ENCODE results near the gene ARHGEF17.
A peak's percentile ranks its signal among the peaks of the same experiment; 100 is the strongest.

The ARHGEF17 gene

DNA sequence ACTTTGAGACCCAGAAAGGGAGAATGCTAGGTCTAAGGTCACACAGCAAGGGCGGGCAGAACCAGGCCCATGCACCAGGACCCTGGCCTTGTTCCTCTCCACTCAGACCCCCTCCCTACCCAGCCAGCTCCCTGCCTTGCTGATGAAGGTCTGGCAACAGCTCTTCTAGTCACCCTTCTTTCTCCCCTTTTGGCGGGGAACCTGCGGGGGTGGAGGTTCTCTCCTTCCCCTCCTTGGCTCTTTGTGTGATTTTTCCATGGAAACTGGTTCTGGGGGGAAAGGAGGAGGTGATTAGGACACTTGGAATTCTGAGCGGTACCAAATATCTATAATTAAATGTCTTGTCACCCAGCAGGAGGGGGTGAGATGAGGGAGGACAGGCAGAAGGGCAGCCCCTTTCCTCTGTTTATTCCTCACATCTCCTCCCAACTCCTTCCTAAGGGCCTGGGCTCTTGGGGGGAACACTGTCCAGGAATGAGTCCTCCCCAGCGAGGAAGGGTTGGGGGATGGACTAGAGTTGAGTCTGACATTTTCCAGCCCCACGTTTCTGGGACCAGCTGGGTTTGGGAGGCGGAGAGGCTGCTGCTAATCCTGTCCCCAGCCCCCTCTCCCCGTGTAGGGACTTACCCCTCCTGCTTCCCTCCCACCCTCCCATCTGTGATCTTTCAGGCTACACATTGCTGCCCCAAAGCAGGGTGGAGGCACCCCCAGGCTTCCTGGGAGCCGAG, 7.4 kb downstream of the ARHGEF17 start:
- DNase-seq: no peak

DNA sequence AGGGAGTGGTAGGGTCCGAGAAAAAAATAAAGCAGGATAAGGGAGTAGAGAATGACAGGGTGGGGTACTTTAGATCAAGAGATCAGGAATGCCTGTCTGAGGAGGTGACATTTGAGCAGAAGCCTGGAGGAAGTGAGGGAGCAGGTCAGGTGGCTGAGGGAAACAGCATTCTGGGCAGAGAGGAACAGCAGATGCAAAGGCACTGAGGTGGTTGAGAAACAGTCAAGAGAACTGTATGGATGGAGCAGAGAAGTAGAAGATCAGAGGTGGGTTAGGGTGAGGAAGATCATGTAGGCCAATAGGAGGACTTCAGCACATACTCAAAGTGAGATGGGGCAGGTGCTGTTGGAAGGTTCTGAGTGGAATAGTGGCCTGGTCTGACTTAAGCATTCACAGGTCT, 8.3 kb downstream of the ARHGEF17 start:
- no peak for DNase-seq

DNA sequence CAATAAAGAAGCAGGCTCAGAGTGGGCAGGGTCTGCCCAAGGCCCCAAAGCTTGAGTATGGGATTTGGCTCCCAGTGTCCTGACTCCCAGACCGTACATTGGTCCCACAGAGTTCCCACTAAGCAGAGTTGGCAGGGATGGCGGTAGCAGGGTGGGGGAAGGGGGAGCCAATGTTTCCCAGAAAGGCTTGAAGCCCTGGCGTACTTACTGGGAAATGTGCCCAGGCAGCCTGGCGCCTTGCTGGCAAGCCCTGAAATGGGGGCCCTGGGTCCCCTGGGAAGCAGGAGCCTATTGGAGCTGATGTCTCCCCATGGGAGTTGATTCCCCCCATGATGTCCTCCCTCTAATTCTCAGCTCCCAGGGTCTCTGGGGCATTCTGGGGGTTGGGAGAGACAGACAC, 9.3 kb downstream of the ARHGEF17 start:
- DNase-seq: no peak

DNA sequence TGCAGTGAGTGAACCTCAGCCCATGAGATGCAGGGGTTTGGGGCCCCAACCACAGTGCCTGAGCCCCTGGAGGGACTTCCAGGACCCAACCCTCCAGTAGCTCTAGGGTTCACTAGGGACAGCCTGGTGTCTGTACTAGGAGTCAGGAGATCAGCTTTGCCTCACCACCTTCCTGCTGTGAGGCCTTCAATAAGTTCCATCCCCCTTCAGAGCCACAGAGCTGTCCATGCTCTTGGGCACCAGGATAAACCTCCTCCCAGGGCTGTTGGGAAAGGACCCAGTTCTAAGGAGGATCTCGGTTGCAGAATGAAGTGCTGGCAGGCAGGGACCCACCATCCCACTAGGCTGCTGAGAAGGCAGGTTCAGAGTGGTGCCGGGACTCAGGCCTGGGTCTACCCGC, 9.7 kb downstream of the ARHGEF17 start:
- no peak for DNase-seq

DNA sequence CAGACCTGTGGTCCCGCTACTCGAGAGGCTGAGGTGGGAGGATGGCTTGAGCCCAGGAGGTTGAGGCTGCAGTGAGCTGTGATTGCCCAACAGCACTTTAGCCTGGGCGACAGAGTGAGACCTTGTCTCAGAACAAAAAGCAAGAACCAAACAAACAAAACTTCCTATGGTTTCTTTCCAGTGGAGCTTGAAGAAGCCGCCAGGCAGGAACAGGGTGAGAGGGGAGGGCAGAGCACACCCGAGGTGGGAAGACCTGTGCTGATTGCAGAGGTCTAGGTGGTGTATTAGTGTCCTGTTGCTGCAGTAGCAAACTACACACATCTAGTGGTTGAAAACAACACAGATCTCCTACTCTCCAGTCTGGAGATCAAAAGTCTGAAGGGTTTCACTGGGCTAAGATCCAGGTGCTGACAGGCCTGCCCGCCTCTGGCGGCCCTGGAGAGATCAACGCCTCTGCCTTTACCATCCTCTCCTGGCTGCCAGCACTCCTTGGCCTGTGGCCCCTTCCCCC, 10.5 kb downstream of the ARHGEF17 start:
- no peak for DNase-seq

DNA sequence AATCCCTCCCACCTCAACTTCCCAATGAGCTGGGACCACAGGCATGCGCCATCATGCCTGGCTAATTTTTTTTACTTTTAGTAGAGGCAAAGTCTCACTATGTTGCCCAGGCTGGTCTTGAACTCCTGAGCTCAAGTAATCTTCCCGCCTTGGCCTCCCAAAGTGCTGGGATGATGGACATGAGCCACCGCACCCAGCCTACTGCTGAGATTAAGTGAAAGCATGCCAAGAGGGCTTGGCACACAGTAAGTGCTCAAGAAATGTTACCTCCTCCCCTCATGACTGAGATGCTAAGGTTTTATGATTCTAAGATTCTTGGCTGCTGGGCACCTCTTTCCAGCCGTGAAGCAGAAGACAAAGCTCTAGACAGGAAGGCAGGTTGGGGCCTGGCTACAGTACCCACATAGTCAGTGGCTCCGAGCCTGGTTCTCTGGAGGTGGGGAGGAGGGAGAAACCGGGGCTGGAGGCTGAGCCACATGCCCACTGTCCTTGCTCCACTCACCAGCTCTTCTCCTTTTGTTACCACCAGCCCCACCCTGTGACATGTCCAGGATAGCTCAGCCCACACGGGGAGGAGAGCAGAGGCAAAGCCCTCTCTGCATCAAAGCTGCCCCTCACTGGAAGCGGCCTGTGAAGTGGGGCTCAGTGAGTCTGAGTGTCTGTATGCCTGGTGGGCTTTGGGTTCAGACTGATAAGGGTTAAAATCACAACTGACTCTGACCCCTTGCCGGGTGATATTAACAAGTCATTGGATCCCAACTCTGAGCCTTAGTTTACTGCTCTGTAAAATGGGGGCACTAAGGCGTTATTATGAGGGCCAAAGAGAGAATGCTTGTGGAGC, 12.9 kb downstream of the ARHGEF17 start:
- no peak for DNase-seq

DNA sequence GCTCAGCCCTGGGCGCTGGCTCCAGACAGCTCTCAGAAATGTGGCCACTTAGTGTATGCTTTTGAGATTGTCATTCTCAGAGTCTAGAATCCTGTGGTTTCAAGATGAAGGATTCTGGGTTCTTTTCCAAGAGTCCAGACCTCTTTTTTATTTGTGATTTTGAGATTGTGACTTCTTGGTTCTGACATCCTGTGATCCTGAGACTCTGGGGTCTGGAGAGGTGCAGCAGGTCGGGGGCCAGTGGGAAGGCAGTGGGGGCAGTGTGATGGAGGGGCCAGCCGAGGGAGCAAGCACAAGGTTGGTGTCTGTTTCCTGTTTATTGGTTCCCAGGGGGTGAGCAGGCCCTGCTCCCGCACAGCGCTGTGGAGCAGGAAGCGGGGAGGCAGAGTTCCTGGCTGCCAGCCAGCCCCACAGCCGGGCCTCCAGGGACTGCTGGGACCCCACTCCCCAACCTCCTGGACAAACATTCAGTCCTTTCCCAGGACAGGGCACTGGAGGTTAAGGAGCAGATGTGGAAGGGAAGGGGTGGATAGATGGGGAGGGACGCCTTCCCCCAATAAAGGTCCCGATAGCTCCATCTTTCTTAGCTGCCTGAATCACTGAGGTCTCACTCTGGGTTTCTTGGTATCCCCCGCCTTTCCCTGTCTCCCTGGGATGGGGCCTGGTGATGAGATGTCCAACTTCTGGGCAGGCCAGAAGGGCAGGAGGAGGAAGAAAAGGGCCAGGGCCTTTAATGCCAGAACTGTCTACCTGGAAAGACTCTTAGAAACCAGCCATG, 13.7 kb downstream of the ARHGEF17 start:
- DNase-seq: no peak

DNA sequence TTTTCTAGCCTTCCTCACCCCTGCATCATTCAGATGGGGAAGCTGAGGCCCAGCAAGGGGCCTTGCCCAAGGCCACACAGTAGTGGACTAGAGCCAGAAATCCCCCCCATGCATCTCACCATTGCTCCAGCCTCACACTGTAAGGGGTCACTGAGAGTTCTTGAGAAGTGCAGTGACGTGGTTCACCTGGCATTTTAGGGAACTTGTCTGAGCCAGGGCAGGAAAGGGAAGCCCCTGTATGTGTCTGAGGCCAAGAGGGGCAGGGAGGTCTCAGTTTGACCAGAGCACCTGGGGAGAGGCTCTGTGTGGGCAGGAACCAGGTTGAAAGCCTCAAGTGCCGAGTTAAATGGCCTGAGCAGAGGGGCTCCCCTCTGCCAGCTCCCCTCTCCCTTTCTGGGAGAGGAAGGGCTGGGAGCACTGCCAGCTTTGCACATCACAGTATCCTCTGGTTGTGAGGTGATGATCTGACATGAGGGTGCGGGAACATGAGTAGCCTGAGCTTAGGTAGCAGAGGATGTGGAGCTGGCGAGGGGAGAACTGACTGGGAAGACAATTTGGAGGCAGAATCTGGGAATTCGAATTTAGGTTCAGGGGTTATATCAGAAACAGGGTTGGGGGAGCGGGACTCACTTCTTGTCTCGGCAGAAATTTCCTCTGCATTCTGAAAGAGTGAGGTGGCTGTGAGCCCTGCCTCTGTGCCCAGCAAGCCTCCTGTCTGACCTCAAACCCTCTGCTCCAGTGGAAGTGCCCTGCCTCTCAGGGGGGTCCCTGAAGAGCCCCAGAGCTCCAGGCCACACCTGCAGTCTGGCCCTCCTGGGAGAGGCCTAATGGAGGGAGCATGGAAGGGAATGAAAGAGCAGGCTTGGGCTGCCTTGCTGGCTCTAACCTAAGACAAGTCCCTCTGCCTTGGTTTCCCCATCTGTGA, 14.6 kb downstream of the ARHGEF17 start:
- no peak for DNase-seq

DNA sequence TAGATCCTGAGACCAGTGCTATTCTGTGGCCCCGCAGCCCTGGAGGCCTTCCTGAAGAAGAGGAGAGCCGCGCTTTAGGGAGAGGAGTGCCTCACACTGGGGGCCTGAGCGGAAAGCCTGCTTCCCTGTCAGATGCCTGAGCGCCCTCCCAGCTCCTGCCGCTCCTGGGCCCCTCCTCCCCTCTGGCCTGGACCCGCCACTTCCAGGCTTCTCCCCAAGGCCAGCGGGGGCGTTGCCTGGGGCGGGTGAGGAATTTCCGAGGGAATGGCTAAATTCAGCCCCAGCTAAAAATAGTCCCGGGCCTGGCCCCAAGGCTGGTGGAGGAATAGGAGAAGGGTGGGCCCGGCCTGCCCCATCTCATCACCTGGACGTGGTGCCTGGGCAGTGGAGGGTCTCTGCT, 15.4 kb downstream of the ARHGEF17 start:
- DNase-seq: no peak

DNA sequence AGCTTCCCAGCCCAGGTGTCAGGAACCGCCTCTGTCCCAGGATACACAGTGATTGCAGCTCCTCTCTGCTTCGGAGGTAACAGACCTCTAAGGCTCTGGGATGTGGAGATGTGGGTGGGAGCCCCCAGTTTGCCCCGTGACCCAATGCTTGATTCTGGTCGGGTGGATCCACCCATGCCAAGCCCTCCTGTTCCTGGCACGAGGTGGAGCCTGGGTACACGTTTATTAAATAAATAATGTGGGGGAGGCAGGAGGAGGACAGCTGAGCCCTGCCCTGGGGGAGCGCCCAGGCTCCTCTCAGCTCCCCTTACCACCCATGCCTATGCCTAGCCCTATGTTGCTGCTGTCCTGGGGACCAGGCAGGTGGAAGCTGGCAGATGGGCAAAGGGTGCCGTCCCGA, 16.0 kb downstream of the ARHGEF17 start:
- no peak for DNase-seq

DNA sequence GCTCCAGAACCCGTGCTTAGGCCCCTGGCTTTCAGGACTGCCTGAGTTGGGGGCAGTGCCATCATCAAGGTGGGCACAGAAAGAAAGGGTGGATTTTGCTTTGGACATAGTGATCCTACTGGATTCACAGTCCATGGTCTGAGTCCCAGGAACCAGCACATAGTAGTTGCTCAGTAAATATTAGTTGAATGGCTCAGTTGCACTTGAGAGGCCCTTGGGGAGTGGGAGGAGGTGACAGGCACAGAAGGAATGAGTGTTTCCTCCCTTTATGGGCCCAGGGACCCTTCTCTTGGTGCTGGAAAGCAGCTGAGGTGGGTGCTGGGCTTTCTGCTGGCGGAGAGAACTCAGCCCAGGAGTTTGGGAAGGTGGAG, 16.6 kb downstream of the ARHGEF17 start:
- no peak for DNase-seq

DNA sequence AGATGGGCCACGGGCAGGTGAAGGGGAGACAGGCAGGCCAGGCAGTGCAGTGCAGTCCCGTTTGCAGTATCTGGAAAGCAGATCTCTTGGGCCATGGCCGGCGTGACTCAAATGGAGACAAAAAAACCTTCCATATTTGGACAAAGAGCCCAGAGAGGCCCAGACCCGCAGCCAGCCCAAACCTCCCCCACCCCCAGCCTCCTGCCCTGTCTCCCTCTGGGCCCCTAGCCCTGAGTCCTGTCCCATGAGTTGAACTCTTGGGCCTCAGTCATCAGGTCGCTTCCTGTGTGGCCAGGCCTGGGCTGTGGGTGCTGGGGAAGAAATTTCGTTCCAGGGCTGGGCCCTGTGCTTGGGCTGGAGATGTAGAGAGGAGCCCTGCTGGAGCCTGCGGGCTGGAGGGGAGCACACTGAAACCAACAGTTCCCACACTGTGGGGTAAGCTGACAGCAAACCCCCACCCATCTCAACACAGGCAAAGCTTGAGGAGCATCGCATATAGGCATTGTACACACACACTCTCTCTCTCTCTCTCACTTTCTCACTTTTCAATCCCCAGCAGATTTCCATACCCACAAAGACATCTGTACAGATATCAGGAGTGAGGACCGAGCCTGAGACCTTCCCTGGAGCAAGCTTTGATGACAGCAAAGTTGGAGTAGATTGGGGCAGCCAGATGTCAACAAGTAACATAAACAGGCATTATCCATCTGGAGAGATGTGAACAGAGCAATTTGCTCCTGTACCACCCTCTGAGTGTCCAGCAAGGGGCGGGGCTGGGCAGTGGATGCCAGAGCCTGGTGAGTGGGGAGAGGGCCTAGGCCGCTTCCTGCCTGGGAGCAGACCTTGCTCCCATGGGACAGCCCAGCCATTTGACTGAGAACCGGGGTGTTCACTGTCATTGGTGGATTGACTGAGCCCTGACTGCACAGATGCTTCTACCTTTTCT, 17.2 kb downstream of the ARHGEF17 start:
- no peak for DNase-seq

DNA sequence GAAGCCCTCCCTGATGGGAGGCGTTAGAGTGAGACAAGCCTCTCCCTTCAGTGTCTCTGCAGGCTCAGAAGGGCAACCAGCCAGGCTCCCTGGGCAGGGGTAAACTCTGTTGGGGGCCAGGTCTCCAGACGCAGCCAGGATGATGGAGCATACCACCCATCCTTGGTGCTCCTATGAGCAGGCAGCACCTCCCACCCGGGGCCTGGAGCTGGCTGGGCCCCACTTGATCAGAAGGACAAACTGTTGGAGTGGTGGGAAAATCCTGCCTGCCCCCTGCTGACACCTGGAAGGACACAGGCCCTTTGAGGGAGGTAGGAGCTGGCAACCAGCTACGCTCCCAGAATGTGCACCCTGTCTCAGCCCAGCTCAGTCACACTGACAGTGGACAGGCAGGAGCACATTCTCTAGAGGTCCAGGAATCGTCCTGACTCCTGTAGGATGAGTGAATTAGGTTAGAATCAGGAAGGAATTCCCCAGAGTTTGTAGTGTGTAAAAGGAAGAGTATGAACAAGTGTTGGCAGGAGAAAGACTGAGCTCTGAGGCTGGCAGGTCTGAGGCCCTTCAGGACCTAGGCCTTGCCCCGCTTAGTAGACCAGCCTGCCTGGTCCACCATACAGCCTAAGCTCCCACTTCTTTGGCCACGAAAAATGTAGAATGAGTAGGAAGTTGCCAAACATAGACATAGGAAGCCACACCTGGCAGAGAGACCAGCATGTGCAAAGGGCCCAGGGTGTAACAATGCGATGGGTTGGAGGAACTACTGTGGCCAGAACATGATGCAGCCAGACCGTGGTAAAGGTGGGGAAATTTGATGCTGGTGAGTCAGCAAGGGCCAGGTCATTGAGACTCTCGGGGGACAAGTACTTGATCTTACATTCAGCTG, 19.1 kb downstream of the ARHGEF17 start:
- DNase-seq: no peak

DNA sequence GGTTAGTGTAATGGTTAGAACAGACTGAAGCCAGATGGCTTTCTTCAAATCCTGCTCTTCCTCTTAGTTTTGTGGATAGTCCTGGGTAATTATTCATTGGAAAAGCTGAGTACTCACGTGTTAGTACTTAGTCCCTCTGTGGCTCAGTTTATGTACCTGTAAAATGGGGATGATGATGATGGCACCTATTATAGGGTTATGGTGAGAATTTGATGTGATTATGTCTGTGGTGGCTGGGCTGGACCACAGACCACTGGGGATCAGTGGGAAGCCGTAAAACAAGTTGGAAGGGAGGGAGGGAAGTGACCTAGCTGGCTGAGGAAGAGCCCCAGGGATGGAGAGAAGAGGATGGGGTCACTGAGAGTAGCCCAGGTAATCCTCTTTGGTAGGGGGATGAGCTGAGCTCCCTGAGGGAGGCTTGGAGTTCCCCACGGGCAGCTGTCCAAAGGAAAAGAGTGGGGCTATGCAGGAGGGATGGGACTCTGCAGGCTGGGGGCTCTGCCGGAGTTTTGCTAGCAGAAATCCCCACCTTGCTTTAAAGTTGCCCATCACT, 19.8 kb downstream of the ARHGEF17 start:
- no peak for DNase-seq

DNA sequence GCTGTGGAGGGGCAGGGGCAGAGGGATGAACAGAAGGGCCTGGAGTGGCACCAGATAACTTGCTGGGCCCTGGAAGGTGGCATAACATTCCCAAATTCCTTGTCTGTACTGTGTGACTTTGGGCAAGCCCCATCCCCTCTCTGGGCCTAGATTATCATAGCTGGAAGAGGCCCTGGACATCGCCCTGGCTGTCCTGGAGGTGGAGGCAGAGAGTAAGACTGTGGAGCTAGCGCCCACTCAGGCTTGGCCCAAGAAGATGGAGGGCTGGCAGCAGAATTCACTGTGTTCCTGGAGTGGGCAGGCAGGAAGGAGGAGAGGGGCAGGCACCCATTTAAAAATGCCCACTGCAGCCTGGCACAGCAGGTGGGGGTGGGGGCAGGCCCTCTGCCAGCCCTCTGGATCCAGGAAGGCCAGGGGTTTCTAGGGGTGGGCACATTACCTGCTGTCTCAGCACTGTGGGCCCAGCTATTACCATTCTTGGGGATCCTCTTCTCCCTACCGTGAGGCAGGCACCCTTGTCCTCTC, 22.6 kb downstream of the ARHGEF17 start:
- DNase-seq: peak; percentile 49

DNA sequence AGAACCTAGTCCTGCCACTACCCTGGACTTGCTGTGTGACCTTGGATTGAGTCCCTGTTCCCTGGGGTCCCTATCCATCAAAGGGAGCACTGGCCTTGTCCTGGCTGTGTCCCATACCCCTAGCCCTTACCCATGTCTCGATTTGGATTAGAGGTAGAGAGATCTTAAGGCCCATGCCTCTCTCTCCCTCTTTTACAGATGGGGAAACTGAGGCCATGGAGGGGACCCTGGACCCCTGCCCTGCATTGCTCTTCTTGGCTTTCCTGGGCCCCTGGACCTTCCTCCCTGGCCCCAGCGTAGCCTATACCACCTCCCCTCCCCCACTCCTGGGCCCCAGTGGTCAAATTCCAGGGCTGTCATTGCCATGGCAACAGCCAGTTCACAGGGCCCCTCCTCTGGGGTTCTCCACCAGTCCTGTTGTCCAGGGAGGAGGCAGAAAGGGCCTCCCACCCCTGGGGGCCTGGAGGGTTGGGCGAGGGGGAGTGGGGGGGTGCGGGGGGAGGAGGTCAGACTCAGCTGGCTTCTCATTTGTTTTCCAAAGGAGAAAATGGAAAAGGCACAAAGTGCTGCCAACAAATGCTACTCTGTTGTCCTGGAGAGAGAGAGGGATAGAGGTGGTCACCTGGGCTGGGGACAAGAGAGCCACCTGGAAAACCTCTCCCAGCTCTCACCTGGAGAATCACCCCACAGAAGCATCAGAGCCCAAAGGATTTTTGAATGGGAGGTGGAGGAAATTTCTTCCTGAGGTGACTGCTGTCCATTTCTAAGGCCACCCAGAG, 23.3 kb downstream of the ARHGEF17 start:
- no peak for DNase-seq

DNA sequence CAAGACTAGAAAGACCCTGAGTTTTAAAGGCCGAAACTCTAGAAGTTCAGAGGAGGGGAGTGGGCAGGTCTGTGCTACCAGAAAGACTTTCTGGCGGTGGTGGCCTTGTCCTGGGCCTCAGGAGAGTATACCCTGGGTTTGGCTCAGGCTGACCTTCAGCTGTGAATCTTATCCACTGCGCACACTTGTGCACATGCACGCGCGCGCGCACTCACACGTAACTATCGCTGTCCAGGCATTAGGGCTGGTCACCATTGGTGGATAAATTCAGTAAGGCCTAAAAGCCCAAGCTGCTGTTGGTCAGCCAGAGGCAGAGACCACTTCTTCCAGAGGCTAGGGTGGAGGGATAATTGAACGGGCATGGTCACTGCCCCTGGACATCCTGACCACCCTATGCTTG, 25.1 kb downstream of the ARHGEF17 start:
- DNase-seq: no peak

DNA sequence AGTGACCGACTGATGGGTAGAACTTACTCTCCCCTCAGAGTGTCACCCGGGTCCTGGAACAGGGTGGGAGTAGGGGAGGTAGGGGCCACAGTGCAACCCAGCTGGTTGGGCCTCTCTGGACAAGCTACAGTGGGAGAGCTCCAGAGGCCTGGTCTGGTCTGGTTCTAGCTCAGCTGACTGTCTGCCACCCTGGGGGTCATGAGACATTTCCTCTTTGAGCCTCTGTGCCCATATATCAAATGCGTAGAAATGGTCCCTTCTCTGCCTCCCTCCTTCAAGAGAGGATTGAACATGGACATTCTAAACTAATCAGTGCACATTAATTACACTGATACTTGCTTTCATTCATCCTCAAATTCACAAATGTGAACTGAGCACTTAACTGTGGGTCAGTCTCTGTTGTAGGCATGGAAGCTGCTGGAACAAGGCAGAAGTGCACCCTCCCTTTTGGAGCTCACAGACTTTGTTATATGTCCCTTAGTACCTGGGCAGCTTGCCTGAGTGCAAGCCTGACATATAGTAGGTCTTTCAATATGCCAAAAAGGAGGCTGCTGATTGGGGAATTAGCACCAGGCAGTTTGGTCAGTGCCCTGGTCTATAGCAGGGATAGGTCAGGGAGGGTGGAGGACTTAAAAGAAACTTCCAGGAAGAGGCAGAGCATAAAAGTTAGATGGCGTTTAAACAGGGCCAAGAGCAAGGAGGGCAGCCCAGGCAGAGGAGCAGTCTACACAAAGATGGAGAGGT, 25.7 kb downstream of the ARHGEF17 start:
- DNase-seq: no peak
